Stimulated activated CD8-positive, alpha-beta memory T cell treated with anti-CD3 and anti-CD28 coated beads, Interleukin-15, amount 100 ng/mL, for 24 hours (primary cell): ENCODE data around the gene HS3ST5.

Source experiments
- DNase-seq: peaks from one replicate; pipeline ENCODE4 v3.0.0-alpha.2; 2020; ENCODE audit warnings: low read depth

The HS3ST5 gene

DNA sequence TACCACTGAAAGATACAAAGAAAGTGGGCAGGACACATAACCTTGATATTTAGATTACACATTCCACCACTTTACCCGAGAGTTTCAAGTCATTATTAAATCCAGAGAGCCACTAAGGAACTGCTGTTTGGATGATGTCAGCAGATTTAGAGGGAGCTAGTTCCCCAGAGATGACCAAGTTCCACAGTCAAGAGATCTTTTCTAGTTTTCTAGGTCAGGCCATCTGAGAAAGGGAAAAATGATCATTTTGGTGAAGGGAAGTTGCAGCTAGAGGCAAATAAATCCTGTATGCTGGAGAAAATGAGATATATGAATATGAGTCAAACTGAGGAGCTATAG lies 147.8 kb downstream of the HS3ST5 start:
- DNase-seq = no peak

DNA sequence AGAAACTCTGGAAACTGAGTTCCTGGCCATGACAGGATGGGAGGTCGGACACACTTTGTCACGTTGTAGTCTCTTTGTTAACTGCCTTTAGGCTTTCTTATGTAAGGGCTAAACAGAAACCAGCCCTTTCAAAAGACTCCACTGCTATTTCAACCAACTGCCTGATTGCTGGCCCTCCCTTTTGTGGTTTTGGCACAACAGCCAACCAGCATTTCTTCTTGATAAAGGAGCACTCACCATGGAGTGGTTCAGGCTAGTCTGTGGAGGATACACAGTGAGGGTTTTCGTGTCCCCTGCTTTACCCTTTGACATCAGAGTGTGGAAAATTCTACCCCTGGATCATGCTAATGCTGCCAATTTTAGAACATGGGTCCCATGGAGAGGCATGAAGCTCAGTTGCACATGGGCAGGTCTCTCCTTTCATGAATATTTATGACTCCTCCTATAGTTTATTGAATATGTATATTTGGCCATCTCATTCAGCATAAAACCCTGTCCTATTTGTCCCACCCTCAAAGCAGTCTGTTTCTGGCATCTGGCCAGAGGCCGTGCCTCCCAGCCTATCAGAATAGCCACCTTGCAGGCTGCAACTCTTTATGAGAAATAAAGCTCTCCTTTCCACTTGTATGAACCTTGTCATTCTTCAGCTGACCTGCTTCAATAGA lies 148.3 kb downstream of the HS3ST5 start:
- no peak for DNase-seq

DNA sequence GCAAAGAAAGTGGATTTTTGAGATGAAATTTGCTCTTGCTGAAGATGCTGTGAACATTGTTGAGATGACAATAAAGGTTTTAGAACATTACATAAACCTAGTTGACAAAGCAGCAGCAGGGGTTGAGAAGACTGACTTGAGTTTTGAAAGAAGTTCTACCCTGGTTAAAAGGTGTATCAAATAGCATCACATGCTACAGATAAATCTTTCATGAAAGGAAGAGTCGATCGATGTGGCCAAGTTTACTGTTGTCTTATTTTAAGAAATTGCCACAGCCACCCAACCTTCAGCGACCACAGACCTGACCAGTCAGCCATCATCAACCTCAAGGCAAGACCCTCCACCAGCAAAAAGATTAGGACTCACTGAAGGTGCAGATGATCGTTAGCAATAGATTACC lies 155.3 kb downstream of the HS3ST5 start:
- DNase-seq = no peak

- no peak for DNase-seq
These were observed 161.2 kb downstream of the HS3ST5 start for GRCh38 chr6:114181664-114182063.

- no peak for DNase-seq
These were observed 163.4 kb downstream of the HS3ST5 start for GRCh38 chr6:114179411-114179810.

- no peak for DNase-seq
These were observed 166.1 kb downstream of the HS3ST5 start for GRCh38 chr6:114176726-114177125.

DNA sequence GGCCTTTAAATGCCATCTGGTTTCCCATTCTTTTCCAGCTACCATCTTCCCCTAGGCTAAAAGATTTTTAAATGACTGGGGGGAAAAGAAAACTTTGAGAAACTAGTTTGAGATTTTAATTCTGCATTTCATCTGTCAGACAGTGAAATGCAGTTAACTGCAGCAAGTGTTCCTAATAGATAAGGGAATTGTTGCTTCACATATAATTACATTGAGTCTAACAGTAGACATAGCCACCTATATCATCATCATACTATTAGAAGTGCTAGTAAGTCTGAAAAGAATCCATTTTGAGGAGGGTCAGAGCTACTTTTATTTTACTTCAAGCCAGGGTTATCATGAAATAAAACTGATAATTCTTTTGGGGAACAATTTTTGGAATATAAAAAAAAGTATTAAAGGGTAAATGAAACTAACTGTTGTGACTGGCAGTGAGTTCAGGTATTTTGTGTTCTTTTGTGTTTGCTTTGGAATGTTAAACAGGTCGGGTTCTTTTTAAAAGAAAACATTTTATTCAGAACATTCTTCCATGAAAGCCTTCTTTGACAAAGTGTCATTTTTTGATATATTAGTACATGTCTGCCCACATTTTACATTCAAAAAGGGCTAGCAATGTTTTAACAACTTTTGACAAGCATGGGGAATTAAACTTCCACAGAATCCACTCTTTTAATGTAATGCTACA lies 170.1 kb downstream of the HS3ST5 start:
- no peak for DNase-seq

- no peak for DNase-seq
These were observed 171.3 kb downstream of the HS3ST5 start for GRCh38 chr6:114171473-114171872.

GRCh38 chr6:114170958-114171387 lies 171.8 kb downstream of the HS3ST5 start:
- no peak for DNase-seq

GRCh38 chr6:114170372-114170771 lies 172.5 kb downstream of the HS3ST5 start:
- no peak for DNase-seq

DNA sequence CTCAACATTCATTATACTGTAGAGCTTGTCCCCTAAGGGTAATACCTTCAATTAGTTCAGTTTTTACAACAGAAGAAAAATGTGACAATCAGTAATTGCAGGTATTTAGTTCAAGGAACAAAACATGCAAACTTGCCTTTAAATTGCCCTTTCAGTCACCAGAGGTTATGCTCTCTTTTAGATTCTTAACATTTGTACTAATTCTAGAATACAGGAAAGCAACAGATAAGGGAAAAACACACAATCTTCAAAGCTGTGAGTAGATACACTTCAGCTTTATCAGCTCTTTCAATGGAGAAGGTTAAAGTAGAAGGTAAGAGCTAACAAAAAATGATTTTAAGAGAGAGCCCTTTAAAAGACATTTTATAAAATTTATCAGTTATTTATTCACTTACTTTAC lies 173.1 kb downstream of the HS3ST5 start:
- DNase-seq = no peak

DNA sequence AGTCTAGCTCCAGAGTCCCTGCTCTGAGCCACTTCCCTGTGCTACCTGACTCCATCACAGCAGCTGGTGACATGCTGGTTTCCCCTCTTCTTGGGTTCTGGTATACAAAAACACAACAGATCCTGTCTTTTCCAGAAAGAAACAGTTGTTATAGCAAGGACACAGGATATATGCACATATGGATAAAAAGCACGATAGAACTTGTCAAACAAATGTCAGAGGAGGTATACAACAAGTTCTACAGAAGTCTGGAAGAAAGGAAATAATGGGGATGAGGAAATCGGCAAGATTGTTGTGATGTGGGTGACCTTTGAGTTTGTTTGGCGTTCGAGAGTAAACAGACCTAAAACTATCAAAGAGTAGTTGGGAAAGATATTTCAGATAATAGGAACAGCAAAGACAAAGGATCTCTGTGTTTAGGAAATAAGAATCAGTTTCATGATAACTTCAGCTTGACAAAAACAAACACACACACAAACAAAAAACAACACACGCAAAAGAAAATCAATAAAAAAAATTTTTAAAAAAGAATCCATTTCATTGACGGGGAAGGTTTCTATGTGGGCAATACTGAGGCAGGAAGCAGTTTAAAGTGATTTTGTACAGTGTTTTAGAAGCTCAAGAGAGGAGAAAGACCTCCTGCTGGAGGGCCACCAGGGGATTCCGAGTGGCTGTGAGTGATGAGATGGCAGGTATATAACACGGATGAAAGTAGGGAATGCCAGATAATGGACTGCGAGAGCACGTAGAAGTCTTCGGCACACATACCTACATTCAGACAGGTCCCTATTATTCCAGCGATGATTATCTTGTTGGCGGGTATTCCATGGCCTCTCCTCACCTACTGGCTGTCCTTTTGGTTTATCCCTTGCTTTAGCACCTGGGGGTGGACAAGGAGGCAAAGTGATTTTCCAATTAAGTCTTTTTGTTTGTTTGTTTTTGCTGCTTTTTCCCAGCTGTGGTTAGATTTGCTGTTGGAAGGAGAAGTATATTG lies 174.9 kb downstream of the HS3ST5 start:
- no peak for DNase-seq

GRCh38 chr6:114164207-114164606 lies 178.6 kb downstream of the HS3ST5 start:
- no peak for DNase-seq

- no peak for DNase-seq
These were observed 180.0 kb downstream of the HS3ST5 start for GRCh38 chr6:114162691-114163347.

DNA sequence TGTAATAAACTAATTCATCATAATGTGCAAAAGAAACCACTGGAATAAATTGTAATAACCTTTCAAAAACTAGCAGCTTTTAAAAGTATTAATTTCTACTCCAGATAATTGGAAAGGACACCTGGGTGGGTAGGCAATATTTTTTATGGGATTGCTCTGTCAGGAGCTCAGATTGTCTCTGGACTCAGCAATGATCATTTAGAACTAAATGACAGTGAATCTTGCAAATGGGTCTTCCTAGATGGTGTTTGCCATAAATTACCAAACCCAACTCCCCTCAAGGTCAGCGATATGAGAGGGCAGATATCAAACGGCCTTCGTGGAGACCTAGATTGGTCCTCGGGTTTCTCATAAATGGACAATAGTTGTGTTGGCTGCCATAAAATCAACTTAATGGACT lies 181.9 kb downstream of the HS3ST5 start:
- no peak for DNase-seq

GRCh38 chr6:114159727-114160126 lies 183.1 kb downstream of the HS3ST5 start:
- no peak for DNase-seq

DNA sequence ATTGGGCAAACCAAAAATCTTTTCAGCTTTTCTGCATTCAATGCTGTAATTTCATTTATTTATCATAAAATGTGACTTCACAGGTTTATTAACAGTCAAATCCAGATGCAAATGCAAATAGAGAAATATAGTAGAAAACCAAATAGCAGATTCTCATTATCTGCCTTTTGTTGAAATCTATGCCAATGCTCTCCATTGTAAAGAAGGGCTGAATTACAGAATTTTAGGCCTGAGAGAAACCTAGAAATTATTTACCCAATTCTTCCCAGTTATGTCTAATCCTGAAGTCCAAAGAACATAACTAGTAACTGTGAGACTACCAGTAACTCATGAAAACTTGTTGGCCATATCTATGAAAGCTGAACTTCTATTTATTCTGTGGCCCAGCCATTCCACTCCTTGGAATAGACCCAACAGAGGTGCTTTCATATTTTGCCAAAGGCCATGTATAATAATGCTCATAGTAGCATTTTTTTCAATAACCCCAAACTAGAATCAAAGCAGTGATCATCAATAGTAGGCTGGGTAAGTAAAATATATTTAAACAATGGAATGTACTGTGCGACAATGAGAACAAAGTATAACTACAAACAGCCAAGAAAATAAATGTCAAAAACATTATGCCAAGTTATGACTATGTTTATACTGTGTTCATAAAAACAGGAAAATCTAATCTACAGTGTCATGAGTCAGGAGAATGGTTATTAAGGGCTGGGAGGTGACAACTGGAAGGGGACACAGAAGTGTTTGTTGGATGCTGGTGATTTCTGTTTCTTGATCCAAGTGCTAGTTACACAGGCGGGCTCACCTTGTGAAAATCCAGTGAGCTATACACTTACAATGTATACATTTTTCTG lies 183.8 kb downstream of the HS3ST5 start:
- no peak for DNase-seq

DNA sequence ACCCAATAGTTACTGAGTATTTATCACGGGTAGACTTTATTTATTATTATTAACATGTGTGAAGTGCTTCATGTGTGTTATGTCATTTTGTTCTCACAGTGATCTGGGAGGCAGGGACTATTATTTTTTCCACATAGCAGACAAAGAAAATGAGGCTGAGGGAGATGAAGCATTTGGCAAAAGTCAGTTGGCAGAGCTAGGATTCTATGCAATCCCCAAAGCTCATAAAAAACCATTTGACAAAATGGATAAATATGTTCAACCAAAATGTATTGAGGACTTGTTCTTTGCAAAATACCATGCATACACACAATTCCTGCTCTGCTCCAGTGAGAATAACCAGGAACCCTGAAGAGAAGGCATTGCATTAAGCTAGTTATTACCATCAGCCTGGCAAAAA lies 184.4 kb downstream of the HS3ST5 start:
- no peak for DNase-seq

GRCh38 chr6:114157848-114158247 lies 185.0 kb downstream of the HS3ST5 start:
- DNase-seq = no peak

DNA sequence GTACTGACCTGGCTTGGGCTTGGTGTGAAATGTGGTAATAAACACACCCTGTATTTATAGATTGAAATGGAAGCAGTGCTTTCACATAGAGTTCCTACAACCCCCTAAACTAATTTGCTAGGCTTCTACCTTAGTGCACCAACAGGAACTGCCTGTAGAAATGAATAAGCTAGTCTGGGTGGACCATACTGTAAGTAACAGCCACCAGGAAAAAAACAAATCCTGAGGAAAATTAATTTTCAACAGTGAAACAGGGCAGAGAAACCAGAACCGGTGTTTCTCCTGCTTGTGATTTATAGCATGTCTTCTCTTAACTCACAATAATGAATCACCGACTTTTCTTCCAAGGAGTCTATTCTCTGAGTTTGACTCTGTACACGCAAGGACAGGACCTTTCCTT lies 187.1 kb downstream of the HS3ST5 start:
- no peak for DNase-seq

DNA sequence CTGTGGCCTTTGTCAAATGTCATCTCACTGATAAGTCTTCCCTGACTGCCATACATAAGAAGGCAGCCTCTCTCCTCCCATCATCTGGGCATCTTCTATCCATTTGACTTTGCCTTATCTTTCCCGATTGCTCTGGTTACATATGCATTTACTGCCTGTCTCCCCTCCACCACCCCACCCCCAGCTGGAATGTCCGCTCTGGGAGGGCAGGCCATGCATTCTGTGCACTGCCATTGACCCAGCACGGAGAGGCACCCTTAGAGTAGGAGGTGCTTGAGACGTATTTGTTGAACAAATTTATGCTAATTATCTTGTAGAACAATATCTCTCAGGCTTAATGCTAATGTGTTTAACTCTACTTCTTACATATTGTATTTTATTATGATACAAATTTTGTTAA lies 188.0 kb downstream of the HS3ST5 start:
- DNase-seq = no peak
